OCI-LY1 (cell line): Measurements from ENCODE around the gene MTAP.

ENCODE experiments used
- H2AFZ ChIP-seq: fragments of 200-600 bp; sonication (generic), shearing (Covaris generic); 2 replicates; pipeline ENCODE4 v1.6.0; 2014; ENCODE audit warnings: antibody characterized with exemption, mild to moderate bottlenecking, low read length
- H3F3A ChIP-seq: fragments of 200-600 bp; sonication (generic), shearing (Covaris generic); 2 replicates; pipeline ENCODE4 v1.6.0; 2014; ENCODE audit warnings: mild to moderate bottlenecking, antibody characterized with exemption, low read length, moderate library complexity; ENCODE audit not compliant: insufficient read depth
- H3K27ac ChIP-seq: fragments of 200-600 bp; sonication (generic); 2 replicates; pipeline ENCODE4 v1.5.1; 2014; ENCODE audit warnings: low read length, mixed run types, mild to moderate bottlenecking, low read depth; ENCODE audit not compliant: poor library complexity, severe bottlenecking
- H3K27me3 ChIP-seq: fragments of 200-600 bp; sonication (generic); 2 replicates; pipeline ENCODE4 v1.6.0; 2014; ENCODE audit warnings: antibody characterized with exemption, mild to moderate bottlenecking, low read length, moderate library complexity; ENCODE audit not compliant: insufficient read depth
- H3K36me3 ChIP-seq: fragments of 200-600 bp; sonication (generic); 2 replicates; pipeline ENCODE4 v1.6.1; 2014; ENCODE audit warnings: mild to moderate bottlenecking, antibody characterized with exemption, low read length, moderate library complexity, mixed read lengths; ENCODE audit not compliant: insufficient read depth
- H3K4me1 ChIP-seq: fragments of 200-600 bp; sonication (generic); 2 replicates; pipeline ENCODE4 v1.5.1; 2014; ENCODE audit warnings: mild to moderate bottlenecking, low read length, moderate library complexity; ENCODE audit not compliant: insufficient read depth, severe bottlenecking
- H3K4me2 ChIP-seq: fragments of 200-600 bp; sonication (generic), shearing (Covaris generic); 2 replicates; pipeline ENCODE4 v1.6.1; 2014; ENCODE audit warnings: low read length
- H3K4me3 ChIP-seq: fragments of 200-600 bp; sonication (generic); 2 replicates; pipeline ENCODE4 v1.5.1; 2014; ENCODE audit warnings: low read length, low read depth, mild to moderate bottlenecking, mixed read lengths; ENCODE audit not compliant: poor library complexity, severe bottlenecking
- H3K79me2 ChIP-seq: fragments of 200-600 bp; shearing (Covaris generic); 2 replicates; pipeline ENCODE4 v1.6.1; 2016; ENCODE audit warnings: mixed run types, low read length, mixed read lengths; ENCODE audit not compliant: insufficient read depth
- H3K9ac ChIP-seq: fragments of 200-600 bp; sonication (generic), shearing (Covaris generic); 2 replicates; pipeline ENCODE4 v1.6.1; 2014; ENCODE audit warnings: mild to moderate bottlenecking, low read length, mixed read lengths
- H3K9me2 ChIP-seq: fragments of 200-600 bp; sonication (generic), shearing (Covaris generic); 2 replicates; pipeline ENCODE4 v1.6.1; 2014; ENCODE audit warnings: low read depth, mild to moderate bottlenecking, low read length, mixed read lengths
- H3K9me3 ChIP-seq: fragments of 200-600 bp; shearing (Covaris generic); 2 replicates; pipeline ENCODE4 v1.6.1; 2014; ENCODE audit warnings: low read length, mixed read lengths
- H4K20me1 ChIP-seq: fragments of 200-600 bp; sonication (generic), shearing (Covaris generic); 2 replicates; pipeline ENCODE4 v1.6.0; 2016; ENCODE audit warnings: mild to moderate bottlenecking, low read length; ENCODE audit not compliant: insufficient read depth
- EZH2 ChIP-seq: fragments of 200-600 bp; sonication (generic), shearing (Covaris generic); IDR thresholded peaks from 2 replicates; pipeline ENCODE4 v1.8.0; 2017; ENCODE audit warnings: borderline replicate concordance, mixed run types, mild to moderate bottlenecking, antibody characterized with exemption, low read length, moderate library complexity, mixed read lengths
- TF ChIP-seq, protein P1 (sequence below): fragments of 200-600 bp; sonication (generic), shearing (Covaris generic); IDR thresholded peaks from 2 replicates; pipeline ENCODE4 v1.5.1; 2017; ENCODE audit warnings: mild to moderate bottlenecking, antibody characterized with exemption, low read length, moderate library complexity, mixed read lengths

MTAP gene

DNA sequence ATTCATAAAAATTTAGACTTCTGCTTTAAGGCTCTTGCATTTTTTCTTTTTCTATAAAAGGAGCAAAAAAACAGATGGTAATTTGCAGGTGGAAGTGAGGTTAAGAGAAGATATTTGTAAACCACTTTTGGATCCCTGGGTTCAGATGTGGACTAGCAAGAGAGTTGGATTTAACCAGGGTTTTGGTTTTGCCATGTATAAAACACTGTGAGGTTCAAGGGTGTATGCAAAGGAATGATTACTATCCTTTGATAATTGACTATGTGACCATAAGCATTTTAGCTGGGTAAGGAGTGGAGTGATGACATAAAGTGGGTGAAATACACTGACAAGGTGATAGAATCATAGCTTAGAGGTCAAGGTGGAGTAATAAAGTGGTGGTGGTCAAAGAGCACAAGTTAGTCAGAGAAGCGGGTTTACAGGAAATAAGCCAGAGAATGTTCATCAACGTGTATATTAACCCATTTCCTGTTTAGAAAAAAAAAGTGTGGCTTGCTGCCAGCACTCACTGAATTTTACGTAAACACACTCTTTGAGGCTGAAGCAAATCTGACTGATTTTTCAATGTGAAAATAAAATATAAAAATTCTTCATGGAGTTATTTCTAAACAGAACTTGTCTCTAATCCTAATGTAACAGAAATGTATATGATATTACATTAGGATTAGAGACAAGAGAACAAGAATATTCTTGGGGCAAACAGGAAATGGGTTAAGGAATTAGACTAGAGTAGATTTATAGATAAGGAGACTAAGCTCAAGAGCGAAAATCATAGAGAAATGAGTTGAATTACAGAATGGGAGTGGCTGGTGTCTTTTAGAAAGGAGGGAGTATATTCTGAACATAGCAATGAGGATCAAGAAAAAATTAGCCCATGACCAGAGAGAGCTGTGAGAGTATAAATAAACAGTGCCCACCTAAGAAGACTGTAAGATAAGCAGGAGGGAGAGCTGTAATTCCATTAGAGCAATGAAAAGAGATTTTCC is 117.2 kb downstream of the MTAP start:
- Histone ChIP-seq H3K27ac (peak overlapping the region; percentile 81), H2AFZ (peak overlapping the region; percentile 16; the same call in 1 of the 2 replicates), H4K20me1 (no peaks in the 10 kb centered on the region), H3K36me3 (no peaks in the 10 kb centered on the region), H3K4me3 (peak overlapping the region; percentile 17), H3K9ac (peak overlapping the region; percentile 11; the same call in 1 of the 2 replicates), H3K79me2 (no peaks in the 10 kb centered on the region), H3K4me1 (peaks cover 25% of the 10 kb centered on the region), H3K9me2 (no peaks in the 10 kb centered on the region), H3K9me3 (no peaks in the 10 kb centered on the region), H3K27me3 (no peaks in the 10 kb centered on the region), H3F3A (no peaks in the 10 kb centered on the region), H3K4me2 (peak overlapping the region; percentile 46)
- TF ChIP-seq EZH2 = no peak
- TF ChIP-seq, protein P1, sequence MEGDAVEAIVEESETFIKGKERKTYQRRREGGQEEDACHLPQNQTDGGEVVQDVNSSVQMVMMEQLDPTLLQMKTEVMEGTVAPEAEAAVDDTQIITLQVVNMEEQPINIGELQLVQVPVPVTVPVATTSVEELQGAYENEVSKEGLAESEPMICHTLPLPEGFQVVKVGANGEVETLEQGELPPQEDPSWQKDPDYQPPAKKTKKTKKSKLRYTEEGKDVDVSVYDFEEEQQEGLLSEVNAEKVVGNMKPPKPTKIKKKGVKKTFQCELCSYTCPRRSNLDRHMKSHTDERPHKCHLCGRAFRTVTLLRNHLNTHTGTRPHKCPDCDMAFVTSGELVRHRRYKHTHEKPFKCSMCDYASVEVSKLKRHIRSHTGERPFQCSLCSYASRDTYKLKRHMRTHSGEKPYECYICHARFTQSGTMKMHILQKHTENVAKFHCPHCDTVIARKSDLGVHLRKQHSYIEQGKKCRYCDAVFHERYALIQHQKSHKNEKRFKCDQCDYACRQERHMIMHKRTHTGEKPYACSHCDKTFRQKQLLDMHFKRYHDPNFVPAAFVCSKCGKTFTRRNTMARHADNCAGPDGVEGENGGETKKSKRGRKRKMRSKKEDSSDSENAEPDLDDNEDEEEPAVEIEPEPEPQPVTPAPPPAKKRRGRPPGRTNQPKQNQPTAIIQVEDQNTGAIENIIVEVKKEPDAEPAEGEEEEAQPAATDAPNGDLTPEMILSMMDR = no peak

DNA sequence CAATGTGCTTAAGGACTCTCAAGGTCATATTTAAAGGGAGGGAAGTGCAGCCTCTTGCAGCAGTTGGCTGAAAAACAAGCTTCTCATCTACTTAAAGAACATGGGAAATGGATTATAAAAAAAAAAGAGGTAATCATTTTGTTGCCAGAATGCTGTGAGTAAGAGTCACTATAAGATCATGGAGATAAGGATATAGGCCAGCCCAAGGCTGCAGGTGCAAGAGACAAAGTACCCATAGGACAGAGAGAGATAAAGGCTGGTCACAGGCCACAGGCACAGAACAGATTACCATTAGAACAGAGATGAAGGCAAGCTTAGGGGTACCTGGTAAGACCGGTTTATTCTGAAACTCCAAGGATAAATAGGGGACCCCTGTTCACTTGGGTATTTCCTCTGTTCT is 121.3 kb downstream of the MTAP start:
- Histone ChIP-seq H3K27me3 (no peaks in the 10 kb centered on the region), H3K9me2 (no peaks in the 10 kb centered on the region), H3K4me1 (peaks cover 20% of the 10 kb centered on the region), H3F3A (no peaks in the 10 kb centered on the region), H3K4me2 (no peak overlapping the region), H3K9me3 (no peaks in the 10 kb centered on the region), H3K79me2 (no peaks in the 10 kb centered on the region), H3K9ac (no peak overlapping the region), H3K36me3 (no peaks in the 10 kb centered on the region), H3K27ac (no peak overlapping the region), H4K20me1 (no peaks in the 10 kb centered on the region), H3K4me3 (no peak overlapping the region), H2AFZ (no peak overlapping the region)
- TF ChIP-seq, protein P1 = no peak
- no peak for TF ChIP-seq EZH2

DNA sequence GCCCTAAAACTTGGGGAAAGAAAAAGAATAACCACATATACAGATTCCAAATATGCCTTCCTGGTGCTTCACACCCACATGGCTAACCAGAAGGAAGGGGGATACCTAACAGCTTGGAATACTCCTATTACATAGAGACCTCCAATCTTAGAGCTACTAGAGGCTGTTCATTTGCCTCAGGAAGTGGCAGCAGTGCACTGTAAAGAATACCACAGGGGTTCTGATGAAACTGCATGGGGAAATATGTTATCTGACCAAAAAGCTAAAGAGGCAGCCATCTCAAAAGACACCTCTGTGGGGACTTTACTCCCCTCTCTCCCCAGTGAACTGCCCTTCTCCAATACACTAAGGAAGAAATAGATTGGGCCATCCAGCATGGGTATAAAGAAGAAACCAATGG is 125.3 kb downstream of the MTAP start:
- no peak overlapping the region for H3K4me3 ChIP-seq
- H3K9me3 ChIP-seq = no peaks in the 10 kb centered on the region
- no peak overlapping the region for H3K4me2 ChIP-seq
- H4K20me1 ChIP-seq = no peaks in the 10 kb centered on the region
- H3K36me3 ChIP-seq = no peaks in the 10 kb centered on the region
- H3K9ac ChIP-seq = no peak overlapping the region
- no peaks in the 10 kb centered on the region for H3F3A ChIP-seq
- no peaks in the 10 kb centered on the region for H3K9me2 ChIP-seq
- H3K27ac ChIP-seq = no peak overlapping the region
- H3K4me1 ChIP-seq = no peaks in the 10 kb centered on the region
- TF ChIP-seq EZH2 = no peak
- TF ChIP-seq, protein P1 = no peak
- no peaks in the 10 kb centered on the region for H3K79me2 ChIP-seq
- H3K27me3 ChIP-seq = no peaks in the 10 kb centered on the region
- H2AFZ ChIP-seq = no peak overlapping the region
